M059J (cell line): Measurements from ENCODE around the gene ANKLE1. TPM values are rescaled to one million over a fixed set of nuclear protein-coding genes. Genes with fewer than 3 reads are reported as not detected.

Source experiments
- DNase-seq: peaks from one replicate; pipeline ENCODE4 v3.0.0-alpha.2; 2012; ENCODE audit warnings: low read depth
- total RNA-seq: library from RNA; depleted of rRNA; stranded (reverse); fragments of >200 nt; shearing (Covaris generic); gene quantifications from 2 replicates; pipeline ENCODE4 v1.2.3, GENCODE V29; 2014

ANKLE1 gene
- total RNA-seq, 1 experiment from 2014 or later, result 0.69 TPM

DNA sequence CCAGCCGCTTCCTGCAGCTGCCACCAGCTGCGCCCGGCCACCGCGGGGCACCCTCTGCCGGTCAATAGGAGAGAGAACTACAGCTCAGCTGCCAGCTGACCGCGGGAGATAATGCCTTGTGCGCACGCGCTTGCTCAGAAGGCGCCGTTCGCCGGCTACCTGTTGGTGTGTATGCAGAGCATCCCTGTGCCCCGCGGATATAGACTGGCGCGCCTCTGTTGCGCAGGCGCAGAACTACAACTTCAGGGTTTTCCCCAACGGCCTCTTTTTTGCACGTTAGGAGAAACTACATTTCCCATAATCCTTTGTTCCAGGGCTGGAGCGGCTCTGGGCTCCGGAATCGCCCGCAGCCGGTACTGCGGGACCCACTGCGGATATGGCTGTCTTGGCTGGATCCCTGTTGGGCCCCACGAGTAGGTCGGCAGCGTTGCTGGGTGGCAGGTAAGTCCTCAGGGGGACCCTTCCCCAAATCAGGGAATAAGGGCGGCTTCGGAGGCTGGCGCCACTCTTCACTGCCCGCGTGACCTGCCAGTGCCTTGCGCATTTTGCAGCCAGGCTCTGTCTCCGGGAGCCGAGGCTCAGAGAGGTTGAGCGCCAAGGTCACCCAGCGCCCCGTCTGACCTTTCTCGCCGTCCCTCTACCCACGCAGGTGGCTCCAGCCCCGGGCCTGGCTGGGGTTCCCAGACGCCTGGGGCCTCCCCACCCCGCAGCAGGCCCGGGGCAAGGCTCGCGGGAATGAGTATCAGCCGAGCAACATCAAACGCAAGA, 24.0 kb downstream of the ANKLE1 start, which contains the start of gene MRPL34:
Gene MRPL34 (plus strand): TSS at position 356 of the 768 bp plus-strand sequence. CDS start 21 bp downstream, at position 377.
- DNase-seq, result peak; percentile 99

- DNase-seq, result no peak
Observed at GRCh38 chr19:17306285-17306714, 24.6 kb downstream of the ANKLE1 start.

GRCh38 chr19:17307876-17308377, 26.2 kb downstream of the ANKLE1 start:
- DNase-seq, result no peak

DNA sequence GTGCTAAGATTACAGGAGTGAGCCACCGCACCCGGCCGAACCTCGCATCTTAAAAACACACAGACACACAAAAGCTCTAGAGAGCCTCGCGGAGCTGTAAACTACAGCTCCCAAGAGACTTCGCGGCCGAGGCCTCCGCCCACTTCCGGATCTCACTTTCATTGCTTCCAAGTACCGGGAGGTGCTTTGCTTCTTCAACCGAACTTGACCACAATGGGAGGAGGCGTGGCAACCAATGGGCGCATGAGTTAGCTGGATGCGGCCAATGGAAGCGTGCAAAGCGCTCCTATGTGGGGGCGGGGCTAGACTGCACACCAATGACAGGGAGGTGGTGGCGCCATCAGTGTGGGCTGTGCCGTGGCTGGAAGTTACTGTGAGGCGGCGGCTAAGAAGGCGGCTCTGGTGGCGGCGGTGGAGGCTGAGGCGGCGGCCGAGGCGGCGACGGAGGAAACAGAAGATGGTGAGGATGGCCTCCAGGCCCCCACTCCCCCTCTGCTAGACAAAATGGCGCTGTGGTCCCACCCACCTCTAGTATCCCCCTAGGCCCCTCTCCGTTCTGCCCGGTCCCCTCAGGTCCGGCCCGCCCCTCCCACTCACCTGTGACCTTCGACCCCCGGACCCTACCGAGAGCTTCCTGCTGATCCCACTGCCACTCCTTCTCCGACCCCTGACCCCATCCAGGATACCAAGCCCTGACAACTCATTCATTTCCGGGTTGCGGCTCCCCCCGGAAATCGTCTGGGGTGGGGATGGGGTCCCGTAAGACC, 27.7 kb downstream of the ANKLE1 start, which contains the start of gene DDA1:
Gene DDA1 (plus strand): TSS at position 366 of the 767 bp plus-strand sequence. CDS start 92 bp downstream, at position 458.
- peak; percentile 100 for DNase-seq

DNA sequence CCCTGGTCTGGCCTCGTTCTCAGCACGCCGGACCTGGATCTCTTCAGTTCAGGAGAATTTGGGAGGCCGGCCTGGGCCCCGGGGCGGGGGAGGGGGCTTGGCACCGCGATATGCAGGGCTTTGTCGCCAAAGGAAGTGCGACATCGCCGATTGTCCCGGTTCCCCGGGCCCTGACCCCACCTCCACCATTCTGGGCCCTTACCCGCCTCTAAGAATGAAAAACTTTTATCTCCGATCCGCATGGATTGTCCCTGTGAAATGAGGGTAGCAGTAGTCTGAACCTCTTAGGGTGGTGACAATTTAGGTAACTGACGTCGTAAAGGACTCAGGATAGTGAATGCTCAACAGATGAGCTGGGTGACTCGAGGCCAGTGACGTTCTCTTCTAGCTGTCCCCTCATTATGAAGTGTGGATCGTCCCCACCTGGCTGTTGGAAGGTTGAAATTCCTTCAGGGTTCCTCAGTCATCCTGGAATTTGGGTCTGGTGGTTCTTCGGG, 28.3 kb downstream of the ANKLE1 start:
- no peak for DNase-seq

- DNase-seq, result peak; percentile 95
Observed at GRCh38 chr19:17311455-17312188, 29.9 kb downstream of the ANKLE1 start.

GRCh38 chr19:17312189-17313113, 30.8 kb downstream of the ANKLE1 start:
- no peak for DNase-seq

DNA sequence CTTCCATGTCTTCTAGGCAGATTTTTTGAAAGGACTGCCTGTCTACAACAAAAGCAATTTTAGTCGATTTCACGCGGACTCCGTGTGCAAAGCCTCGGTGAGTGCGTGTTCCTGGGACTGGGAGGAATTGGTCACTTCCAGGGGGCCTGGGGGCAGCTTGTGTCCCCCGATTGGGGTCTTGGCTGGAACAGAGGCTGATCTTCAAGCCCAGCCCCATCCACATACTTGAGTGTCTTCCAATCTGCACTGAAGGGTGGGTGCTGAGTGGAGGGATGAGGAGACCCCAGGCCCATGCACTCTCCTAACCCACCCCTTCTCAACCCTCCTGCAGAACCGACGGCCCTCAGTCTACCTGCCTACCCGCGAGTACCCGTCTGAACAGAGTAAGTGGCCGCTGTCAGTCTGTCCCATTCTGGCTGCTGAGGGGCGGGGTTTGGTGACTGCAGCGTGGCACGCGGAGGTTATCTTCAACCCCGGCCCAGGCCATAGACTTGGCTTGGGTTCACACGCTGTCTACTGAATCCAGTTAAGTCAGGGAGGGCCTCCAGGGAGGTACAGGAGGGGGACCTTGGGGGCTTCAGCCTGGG, 32.4 kb downstream of the ANKLE1 start:
- no peak for DNase-seq

GRCh38 chr19:17318966-17319365, 37.3 kb downstream of the ANKLE1 start:
- DNase-seq, result no peak

- DNase-seq, result no peak
Observed at GRCh38 chr19:17319473-17320238, 38.0 kb downstream of the ANKLE1 start.

DNA sequence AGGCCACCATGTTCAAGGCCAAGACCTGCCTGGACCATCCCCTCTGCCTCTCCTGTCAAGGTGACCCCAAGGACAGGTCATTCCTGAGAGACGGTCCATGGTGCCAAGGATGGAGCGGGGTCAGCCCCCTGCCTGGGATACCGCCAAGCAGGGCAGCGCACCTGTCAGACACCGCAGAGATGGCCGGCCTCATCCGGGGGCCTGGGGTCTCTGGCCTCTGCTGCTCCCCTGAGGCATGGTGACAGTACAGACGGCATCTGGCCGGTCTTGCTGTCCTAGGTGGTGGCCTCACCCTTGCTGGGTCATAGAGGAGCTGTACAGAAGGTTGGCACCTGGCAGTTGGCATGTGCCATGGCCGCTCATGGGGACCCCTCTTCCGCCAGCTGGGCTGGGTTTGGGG, 38.7 kb downstream of the ANKLE1 start:
- DNase-seq, result no peak

- no peak for DNase-seq
Observed at GRCh38 chr19:17321655-17322489, 40.2 kb downstream of the ANKLE1 start.

DNA sequence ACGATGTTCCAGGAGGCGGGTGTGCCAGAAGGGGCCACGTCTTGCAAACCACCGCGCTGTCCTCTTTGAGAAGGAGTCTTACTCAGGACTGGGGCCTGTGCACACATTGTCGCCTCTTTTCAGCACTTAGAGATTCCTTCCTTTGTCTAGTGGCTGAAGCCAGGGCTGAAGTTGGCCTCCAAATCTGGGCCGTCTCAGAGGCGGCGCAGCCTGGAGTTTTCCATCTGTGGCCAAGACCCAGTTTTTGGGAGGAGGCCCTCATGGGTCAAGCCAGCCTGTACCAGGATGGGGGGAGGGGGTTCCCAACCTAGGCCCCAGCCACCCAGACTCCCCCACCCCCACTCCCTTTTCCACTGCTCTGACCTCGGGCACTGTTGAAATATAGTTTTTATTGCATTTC, 41.2 kb downstream of the ANKLE1 start:
- no peak for DNase-seq

GRCh38 chr19:17323300-17323963, 41.7 kb downstream of the ANKLE1 start:
- DNase-seq, result no peak

DNA sequence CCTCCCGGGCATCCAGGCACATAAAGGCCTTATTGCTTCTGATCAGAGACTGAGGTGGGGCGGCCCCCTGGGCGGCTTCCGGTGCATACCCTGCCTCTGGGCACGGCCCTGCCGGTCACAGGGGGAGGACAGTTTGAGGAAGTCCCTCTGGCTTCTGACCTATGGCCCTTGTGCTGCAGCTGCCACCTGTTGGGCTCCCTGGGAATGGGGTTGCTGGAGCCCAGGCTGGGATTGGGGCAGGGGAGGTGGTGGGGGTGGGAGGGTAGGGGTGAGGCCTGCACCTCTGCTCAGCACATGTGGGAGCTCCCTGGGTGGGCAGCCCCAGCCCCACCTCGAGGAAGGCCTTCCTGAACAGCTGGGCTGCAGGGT, 42.2 kb downstream of the ANKLE1 start:
- no peak for DNase-seq

DNA sequence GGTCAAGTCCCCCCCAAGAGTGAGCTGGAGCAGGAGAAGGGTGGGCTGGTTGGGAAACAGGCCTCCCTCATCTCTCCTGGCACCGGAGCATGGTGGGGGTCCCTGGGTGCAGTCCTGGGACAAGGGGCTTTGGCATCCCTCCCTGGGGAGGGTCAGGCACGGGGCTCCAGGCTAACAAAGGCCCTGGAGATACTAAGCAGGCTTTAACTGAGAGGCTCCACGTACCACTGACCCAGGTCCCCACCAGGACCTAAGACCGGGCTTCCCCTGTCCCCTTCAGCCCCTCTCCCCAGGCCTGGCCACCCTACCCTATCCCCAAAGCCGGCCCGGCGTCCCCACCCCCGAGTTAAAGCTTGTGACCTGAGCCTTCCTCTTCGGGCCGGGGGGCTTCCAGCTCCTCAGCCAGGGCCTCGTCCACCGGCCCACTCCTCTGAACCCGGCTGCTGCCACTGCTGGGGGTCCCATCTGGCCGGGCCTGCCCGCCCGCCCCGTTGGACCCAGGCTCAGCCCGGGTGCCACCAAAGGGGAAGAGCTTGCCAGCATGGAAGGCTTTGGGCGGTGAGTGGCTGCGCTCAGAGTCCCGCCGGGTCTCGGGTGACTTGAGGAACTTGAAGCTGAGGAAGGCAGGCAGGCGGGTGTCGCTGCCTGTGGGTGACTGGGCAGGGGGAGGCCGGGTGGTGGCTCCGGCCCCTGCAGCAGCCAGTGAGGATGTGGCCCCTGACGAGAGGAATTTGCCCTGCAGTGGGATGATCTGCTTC, 42.8 kb downstream of the ANKLE1 start:
- DNase-seq, result no peak

DNA sequence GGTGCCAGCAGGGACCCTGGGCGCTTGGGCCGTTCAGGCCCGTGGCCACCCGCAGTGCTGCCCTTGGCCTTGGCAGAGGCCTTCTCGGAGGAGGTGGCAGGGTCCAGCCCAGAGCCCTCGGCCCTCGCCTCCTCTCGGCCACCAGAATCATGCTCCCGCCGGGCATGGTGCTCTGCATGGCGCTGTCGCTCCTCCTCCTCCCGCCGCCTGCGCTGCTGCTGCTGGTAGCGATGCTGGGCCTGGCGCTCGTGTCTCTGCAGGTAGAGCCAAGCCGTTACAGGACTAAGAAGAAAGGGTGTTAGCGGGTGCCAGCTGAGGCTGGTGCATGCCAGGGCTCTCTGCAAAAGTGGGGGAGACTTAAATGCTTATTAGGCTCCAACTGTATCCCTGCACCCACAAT, 43.4 kb downstream of the ANKLE1 start:
- DNase-seq, result no peak
